ENCODE results near the gene DNALI1.

DNA sequence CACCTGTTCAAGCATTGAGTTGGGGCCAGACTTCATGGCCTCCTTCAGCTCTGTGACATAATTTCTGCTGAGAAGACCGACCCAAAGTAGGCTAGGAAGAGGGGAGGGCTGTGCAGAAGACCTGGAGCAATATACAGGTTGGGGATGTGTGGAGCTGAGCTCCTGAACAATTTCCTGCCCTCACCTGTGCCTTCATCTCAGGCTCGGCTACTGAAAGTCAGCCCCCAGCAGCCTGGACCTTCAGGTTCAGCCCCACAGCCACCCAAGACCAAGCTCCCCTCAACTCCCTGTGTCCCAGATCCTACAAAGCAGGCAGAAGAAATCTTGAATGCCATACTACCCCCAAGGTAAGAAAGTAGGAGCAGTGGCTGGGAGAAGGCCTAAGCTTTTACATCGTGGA lies 662 bp downstream of the DNALI1 start:
- TF ChIP-seq EZH2 (IDR thresholded peaks at IDR 0.05; ENCODE audit: borderline replicate concordance, low read depth, low read length, poor library complexity, severe bottlenecking): no peak
- TF ChIP-seq, protein P1, sequence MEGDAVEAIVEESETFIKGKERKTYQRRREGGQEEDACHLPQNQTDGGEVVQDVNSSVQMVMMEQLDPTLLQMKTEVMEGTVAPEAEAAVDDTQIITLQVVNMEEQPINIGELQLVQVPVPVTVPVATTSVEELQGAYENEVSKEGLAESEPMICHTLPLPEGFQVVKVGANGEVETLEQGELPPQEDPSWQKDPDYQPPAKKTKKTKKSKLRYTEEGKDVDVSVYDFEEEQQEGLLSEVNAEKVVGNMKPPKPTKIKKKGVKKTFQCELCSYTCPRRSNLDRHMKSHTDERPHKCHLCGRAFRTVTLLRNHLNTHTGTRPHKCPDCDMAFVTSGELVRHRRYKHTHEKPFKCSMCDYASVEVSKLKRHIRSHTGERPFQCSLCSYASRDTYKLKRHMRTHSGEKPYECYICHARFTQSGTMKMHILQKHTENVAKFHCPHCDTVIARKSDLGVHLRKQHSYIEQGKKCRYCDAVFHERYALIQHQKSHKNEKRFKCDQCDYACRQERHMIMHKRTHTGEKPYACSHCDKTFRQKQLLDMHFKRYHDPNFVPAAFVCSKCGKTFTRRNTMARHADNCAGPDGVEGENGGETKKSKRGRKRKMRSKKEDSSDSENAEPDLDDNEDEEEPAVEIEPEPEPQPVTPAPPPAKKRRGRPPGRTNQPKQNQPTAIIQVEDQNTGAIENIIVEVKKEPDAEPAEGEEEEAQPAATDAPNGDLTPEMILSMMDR (conservative IDR thresholded peaks at IDR 0.05; ENCODE audit: low read depth, low read length): no peak

Measured in A673 (cell line).